Small intestine (tissue), 7 donors: ENCODE results near the gene DGKQ. TPM values are rescaled to one million over a fixed set of nuclear protein-coding genes. Genes with fewer than 3 reads are reported as not detected.

Source experiments
- DNase-seq, 2 donors: peaks; one replicate each; pipeline versions ENCODE4 v3.0.0 to v3.0.0-alpha.2; 2013
- FAIRE-seq: peaks from 2 replicates; lab custom pipeline; 2012; peaks lifted over from hg19 to GRCh38; lab: Jason Lieb, UNC
- H3K27ac ChIP-seq, 3 donors: one replicate each; pipeline ENCODE4 v1.5.1; 2013; ENCODE audit warnings: low read length in 2 of 3, mild to moderate bottlenecking in 2 of 3, control low read depth in 1 of 3, inconsistent platforms in 1 of 3, low read depth in 1 of 3, moderate library complexity in 1 of 3
- H3K27me3 ChIP-seq, 3 donors: one replicate each; pipeline ENCODE4 v1.6.1; 2013; ENCODE audit warnings: low read length in 3 of 3, inconsistent platforms in 1 of 3; ENCODE audit not compliant: control insufficient read depth in 3 of 3, insufficient read depth in 3 of 3
- H3K36me3 ChIP-seq, 3 donors: one replicate each; pipeline ENCODE4 v1.6.1; 2013; ENCODE audit warnings: low read length in 3 of 3, inconsistent platforms in 1 of 3, low read depth in 1 of 3, mild to moderate bottlenecking in 1 of 3, moderate library complexity in 1 of 3; ENCODE audit not compliant: control insufficient read depth in 3 of 3, insufficient read depth in 2 of 3
- H3K4me1 ChIP-seq, 3 donors: one replicate each; pipeline ENCODE4 v1.6.1; 2013; ENCODE audit warnings: low read length in 2 of 3, inconsistent platforms in 1 of 3, low read depth in 1 of 3, mild to moderate bottlenecking in 1 of 3, moderate library complexity in 1 of 3; ENCODE audit not compliant: control insufficient read depth in 3 of 3, insufficient read depth in 2 of 3
- H3K4me3 ChIP-seq, 3 donors: one replicate each; pipeline ENCODE4 v1.5.1; 2013; ENCODE audit warnings: low read length in 3 of 3, control low read depth in 1 of 3, inconsistent platforms in 1 of 3, low read depth in 1 of 3, mild to moderate bottlenecking in 1 of 3, moderate library complexity in 1 of 3
- H3K9me3 ChIP-seq, 2 donors: one replicate each; pipeline ENCODE4 v1.6.1; 2013; ENCODE audit warnings: low read depth in 1 of 2, low read length in 1 of 2; ENCODE audit not compliant: control insufficient read depth in 2 of 2, insufficient read depth in 1 of 2
- WGBS, 3 donors: extraction: QIAGEN DNeasy Blood & Tissue Kit; methylation state at CpG; one replicate each; pipeline ENCODE4 v1.1.7; 2013; 5-methylcytosine and 5-hydroxymethylcytosine counted together
- polyA plus RNA-seq, 4 donors: library from polyadenylated mRNA; stranded (reverse) in 3 of 4; unstranded in 1 of 4; fragments of 200-250 nt in 3 of 4; fragments of 120-200 nt in 1 of 4; gene quantifications; one replicate each; pipeline versions ENCODE4 v1.2.1 to v1.2.3, GENCODE V29; 2013
- donor health status: healthy with polysubstance abuse.
- donor health status: control.
- donor health status: control.
- donor health status: Bipolar disorder and iron deficiency.
- donor health status: healthy.

DGKQ gene
- polyA plus RNA-seq, 4 donors, result 18.9 to 42.3 (median 26.8) TPM

GRCh38 chr4:911221-911751, 62.1 kb downstream of the DGKQ start:
- Histone ChIP-seq H3K9me3 (no peaks in the 10 kb centered on the region), H3K27me3 (no peaks in the 10 kb centered on the region), H3K27ac (no peak overlapping the region), H3K4me3 (no peak overlapping the region), H3K4me1 (no peaks in the 10 kb centered on the region), H3K36me3 (peaks cover 16 to 65% (median 25%) of the 10 kb centered on the region in 3 donors)
- FAIRE-seq (no peak), DNase-seq (no peak)
- WGBS, 3 donors, result 96 to 97% (median 97%) methylated on average over 23 of the region's 23 CpGs

- no peak overlapping the region for H3K27ac ChIP-seq
- no peaks in the 10 kb centered on the region for H3K4me1 ChIP-seq
- FAIRE-seq (no peak), DNase-seq (no peak)
- no peak overlapping the region for H3K4me3 ChIP-seq
- no peaks in the 10 kb centered on the region for H3K27me3 ChIP-seq
- WGBS, 3 donors, result 95 to 97% (median 95%) methylated on average over 25 to 26 of the region's 26 CpGs
- peaks cover 16 to 73% (median 25%) of the 10 kb centered on the region in 3 donors for H3K36me3 ChIP-seq
- H3K9me3 ChIP-seq, result peaks cover 0 to 4% of the 10 kb centered on the region in 2 donors
Measured at GRCh38 chr4:910366-911091, 62.8 kb downstream of the DGKQ start.

- Histone ChIP-seq H3K27me3 (no peaks in the 10 kb centered on the region), H3K4me3 (no peak overlapping the region), H3K36me3 (peaks cover 16 to 80% (median 27%) of the 10 kb centered on the region in 3 donors), H3K4me1 (no peaks in the 10 kb centered on the region), H3K27ac (no peak overlapping the region), H3K9me3 (peaks cover 0 to 8% of the 10 kb centered on the region in 2 donors)
- FAIRE-seq (no peak), DNase-seq (no peak)
- 95 to 97% (median 96%) methylated on average over 11 to 12 of the region's 12 CpGs for WGBS, 3 donors
Measured at GRCh38 chr4:909821-910220, 63.5 kb downstream of the DGKQ start.

DNA sequence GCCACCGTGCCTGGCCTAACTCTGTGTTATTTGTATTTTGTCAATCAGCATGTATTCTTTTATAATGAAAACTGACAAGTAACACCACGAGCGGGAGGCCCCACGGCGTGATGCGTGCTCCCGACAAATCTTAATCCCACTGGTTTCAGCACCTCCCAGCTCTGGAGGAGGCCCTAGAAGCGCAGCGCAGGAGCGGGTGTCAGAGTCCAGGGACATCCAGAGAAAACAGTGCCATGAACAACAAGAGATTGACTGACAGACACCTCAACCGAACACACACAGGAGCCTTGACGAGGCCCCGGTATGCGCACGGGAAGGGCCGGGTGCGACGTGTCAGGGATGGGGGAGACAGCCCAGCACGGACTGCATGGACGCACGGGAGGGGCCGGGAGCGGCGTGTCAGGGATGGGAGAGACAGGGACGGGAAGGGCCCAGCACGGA, 64.2 kb downstream of the DGKQ start:
- Histone ChIP-seq H3K4me3 (no peak overlapping the region), H3K4me1 (no peaks in the 10 kb centered on the region), H3K27ac (no peak overlapping the region), H3K9me3 (peaks cover 0 to 8% of the 10 kb centered on the region in 2 donors), H3K27me3 (no peaks in the 10 kb centered on the region), H3K36me3 (peaks cover 16 to 84% (median 27%) of the 10 kb centered on the region in 3 donors)
- WGBS, 3 donors, result 95 to 97% (median 96%) methylated on average over 26 of the region's 26 CpGs
- no peak for DNase-seq
- no peak for FAIRE-seq

Other genes with a start within 250 kb of the DGKQ start
- gene CPLX1, start 147.4 kb downstream of the DGKQ start, polyA plus RNA-seq, result 1 to 10 TPM in 2 of 4 donors, not detected in 2; 1.4 to 2.6 TPM
- gene GAK, start 41.3 kb downstream of the DGKQ start, polyA plus RNA-seq, result 100 to 1,000 TPM in 3 of 4 donors, 10 to 100 TPM in 1; 98.4 to 463 (median 230) TPM
- gene TMEM175, start 41.1 kb downstream of the DGKQ start, polyA plus RNA-seq, result 10 to 100 TPM; 23.1 to 29.5 (median 24.3) TPM
- 10 to 100 TPM; 10.8 to 20.9 (median 13.1) TPM for gene IDUA, start 13.5 kb upstream of the DGKQ start, polyA plus RNA-seq
- 1 to 10 TPM in 3 of 4 donors, under 1 TPM in 1; 0.54 to 8.6 (median 2.7) TPM for gene SLC26A1, start 19.8 kb upstream of the DGKQ start, polyA plus RNA-seq
- 10 to 100 TPM in 2 of 4 donors, 1 to 10 TPM in 2; 1.8 to 10.9 (median 7.3) TPM for gene FGFRL1, start 38.1 kb upstream of the DGKQ start, polyA plus RNA-seq
- 1 to 10 TPM in 3 of 4 donors, not detected in 1; 1.4 to 2.2 (median 1.7) TPM for gene RNF212, start 140.0 kb upstream of the DGKQ start, polyA plus RNA-seq
- 10 to 100 TPM; 12.7 to 61.0 (median 44.3) TPM for gene SPON2, start 199.0 kb upstream of the DGKQ start, polyA plus RNA-seq